H1 (cell line): ENCODE measurements around the gene C3orf20. TPM values are rescaled to one million over a fixed set of nuclear protein-coding genes. Genes with fewer than 3 reads are reported as not detected.

Source experiments
- BACH1 ChIP-seq: IDR thresholded peaks from 2 replicates; pipeline ENCODE4 v1.6.1; 2012; ENCODE audit warnings: low read length, improper control_type of control experiment
- CHD2 ChIP-seq: IDR thresholded peaks from 2 replicates; pipeline ENCODE4 v1.6.1; 2012; ENCODE audit warnings: low read length, improper control_type of control experiment
- CHD7 ChIP-seq: fragments of 300-600 bp; sonication (generic); IDR thresholded peaks from 2 replicates; pipeline ENCODE4 v1.7.1; 2012; ENCODE audit warnings: low read length, moderate library complexity, mild to moderate bottlenecking, inconsistent platforms; ENCODE audit not compliant: insufficient replicate concordance
- CTBP2 ChIP-seq: IDR thresholded peaks from 2 replicates; pipeline ENCODE4 v1.7.0; 2011; ENCODE audit warnings: borderline replicate concordance, mild to moderate bottlenecking, moderate library complexity, mixed read lengths, low read length; ENCODE audit not compliant: insufficient read depth, insufficient read length
- EGR1 ChIP-seq: IDR thresholded peaks from 2 replicates; pipeline ENCODE4 v1.6.1; 2011; ENCODE audit warnings: low read depth, low read length, borderline replicate concordance
- GABPA ChIP-seq: IDR thresholded peaks from 2 replicates; pipeline ENCODE4 v1.6.1; 2011; ENCODE audit warnings: mild to moderate bottlenecking, low read length, moderate library complexity, borderline replicate concordance; ENCODE audit not compliant: insufficient read depth
- NRF1 ChIP-seq: IDR thresholded peaks from 2 replicates; pipeline ENCODE4 v1.6.1; 2011; ENCODE audit warnings: mild to moderate bottlenecking, low read depth, low read length, improper control_type of control experiment
- PHF8 ChIP-seq: fragments of 200-600 bp; sonication (generic); conservative IDR thresholded peaks from 2 replicates; pipeline ENCODE4 v1.7.1; 2012; ENCODE audit warnings: low read depth, mild to moderate bottlenecking, inconsistent platforms, low read length, moderate library complexity
- POLR2AphosphoS5 ChIP-seq: IDR thresholded peaks from 2 replicates; pipeline ENCODE4 v1.6.1; 2011; ENCODE audit warnings: low read depth, low read length
- RXRA ChIP-seq: IDR thresholded peaks from 2 replicates; pipeline ENCODE4 v1.6.1; 2011; ENCODE audit warnings: low read depth, mild to moderate bottlenecking, low read length, moderate library complexity; ENCODE audit not compliant: insufficient read depth
- SIX5 ChIP-seq: IDR thresholded peaks from 2 replicates; pipeline ENCODE4 v1.6.1; 2011; ENCODE audit warnings: mild to moderate bottlenecking, low read depth, low read length
- polyA plus RNA-seq, 7 experiments: library from polyadenylated mRNA; depleted of rRNA in 3 of 7; stranded (reverse) in 5 of 7; unstranded in 2 of 7; fragments of >200 nt in 5 of 7; fragments of 200-250 nt in 2 of 7; gene quantifications; 1 replicate in 5 of 7; 2 replicates in 1 of 7; 4 replicates in 1 of 7; pipeline versions ENCODE4 v1.2.1 to v1.2.3, GENCODE V29; 2011 to 2013; ENCODE audit warnings: missing spikeins in 2 of 7, mixed read lengths in 2 of 7
- total RNA-seq: library from RNA; stranded (reverse); fragmentation: NEBNext Ultra II Directional; extraction: Animal tissue kit (Norgen Biotek cat#: 25700); gene quantifications from 2 replicates; pipeline ENCODE4 v1.2.1, GENCODE V29; 2021
- TF ChIP-seq, protein P1 (sequence below): IDR thresholded peaks from 2 replicates; pipeline ENCODE4 v1.6.1; 2012; ENCODE audit warnings: inconsistent platforms

Gene C3orf20
- total and polyA plus RNA-seq, 2 of the 8 experiments (the other 6 are each of a cell fraction or from before 2014, with no cell fraction given): not detected

DNA sequence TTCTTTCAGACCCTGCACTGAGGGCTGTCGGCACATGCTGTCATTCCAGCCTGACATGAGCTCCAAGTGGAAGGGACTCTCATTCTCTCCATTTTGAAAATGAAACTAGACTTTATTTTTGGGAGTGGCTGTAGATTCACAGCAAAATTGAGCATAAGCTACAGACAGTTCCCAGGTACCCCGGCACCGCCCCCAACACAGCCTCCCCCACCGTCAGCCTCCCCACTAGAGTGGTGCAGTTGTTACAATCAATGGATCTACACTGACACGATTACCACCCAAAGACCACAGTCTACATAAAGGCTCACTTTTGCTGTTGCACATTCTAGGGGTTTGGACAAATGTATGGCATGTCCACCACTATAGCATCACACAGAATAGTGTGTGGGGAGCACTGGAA lies 114.3 kb downstream of the C3orf20 start (continued):
- TF ChIP-seq CHD7 (no peak), EGR1 (no peak), BACH1 (no peak), CTBP2 (no peak), GABPA (no peak), SIX5 (no peak), RXRA (no peak), PHF8 (no peak), POLR2AphosphoS5 (no peak), CHD2 (no peak), NRF1 (no peak)
- TF ChIP-seq, protein P1, sequence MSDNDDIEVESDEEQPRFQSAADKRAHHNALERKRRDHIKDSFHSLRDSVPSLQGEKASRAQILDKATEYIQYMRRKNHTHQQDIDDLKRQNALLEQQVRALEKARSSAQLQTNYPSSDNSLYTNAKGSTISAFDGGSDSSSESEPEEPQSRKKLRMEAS: no peak
